ENCODE results near the gene KIF16B. TPM values are rescaled to one million over a fixed set of nuclear protein-coding genes. Genes with fewer than 3 reads are reported as not detected.

The KIF16B gene
- total RNA-seq, 1 experiment from 2014 or later, result 16.6 TPM

DNA sequence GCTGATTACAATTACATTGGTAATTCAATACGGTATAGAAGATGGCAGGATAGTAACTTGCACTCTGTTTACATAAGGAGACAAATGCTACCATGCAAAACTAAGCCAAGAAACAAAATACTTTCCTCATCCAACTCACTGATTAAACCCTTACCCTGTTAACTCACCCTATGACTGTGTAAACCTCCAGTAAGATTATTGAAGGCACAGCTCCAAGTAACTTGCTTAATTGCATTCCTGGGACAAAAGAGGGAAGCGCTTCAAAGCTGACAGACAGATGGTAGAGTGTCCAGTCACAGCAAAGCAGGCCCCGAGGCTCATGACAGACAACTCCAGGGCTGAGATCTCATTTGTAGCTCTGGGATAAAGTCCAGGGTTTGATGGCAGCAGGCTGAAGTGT, 6.9 kb upstream of the KIF16B start:
- ATAC-seq, result no peak
- no peak for DNase-seq (ENCODE audit: low read depth, low spot score)
- POLR2A ChIA-PET, result no interaction called here

DNA sequence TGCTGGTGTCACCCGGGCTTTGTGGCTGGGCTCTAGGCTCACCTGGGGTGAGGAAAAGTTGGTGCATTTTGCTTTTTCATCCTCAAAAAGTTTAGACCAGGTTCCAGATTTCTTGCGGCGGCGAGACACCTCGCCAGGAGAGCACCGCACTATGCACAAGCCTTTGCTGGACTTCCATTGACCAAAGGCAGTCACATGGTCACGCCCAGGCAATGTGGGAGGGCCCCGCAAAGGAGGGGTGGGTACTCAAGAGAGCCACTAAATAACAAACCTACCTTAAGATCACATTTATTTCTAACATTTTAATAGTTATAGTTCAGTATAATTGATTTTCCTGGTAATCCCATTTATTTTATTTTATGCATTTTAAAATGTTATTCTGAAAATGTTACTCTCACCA, 3.0 kb upstream of the KIF16B start:
- BruUV-seq (replicated peaks), result no TSS peak
- Histone ChIP-seq H3K4me1 (ENCODE audit: control insufficient read depth, insufficient read depth, low read length) (peaks cover 12% of the 10 kb centered on the region), H3K27me3 (ENCODE audit: control insufficient read depth, insufficient read depth, low read length) (no peaks in the 10 kb centered on the region), H3K9me3 (ENCODE audit: control insufficient read depth, insufficient read depth, low read depth, low read length) (no peaks in the 10 kb centered on the region), H3K36me3 (ENCODE audit: control insufficient read depth, insufficient read depth, low read length) (peaks cover 6% of the 10 kb centered on the region; the same call in 1 of the 2 replicates), H3K27ac (ENCODE audit: low read length) (no peak overlapping the region; the same call in 1 of the 2 replicates), H3K4me3 (ENCODE audit: low read depth in 2 of 2, low read length in 2 of 2) (peak overlapping the region; percentile 81 to 95)
- DNase-seq (ENCODE audit: low read depth, low spot score), result no peak
- intact Hi-C loops (cut with micrococcal nuclease; ENCODE audit: unreplicated experiment) (no loop called here), in situ Hi-C loops (cut with HindIII; ENCODE audit: low pct_unique_long_range_greater_than_20kb, low sequenced_read_pairs) (no loop called here)
- POLR2A ChIA-PET, result no interaction called here
- CTCF ChIA-PET, result no interaction called here
- peak; percentile 56; the same call in 1 of the 2 replicates for ATAC-seq
- TF ChIP-seq POLR2AphosphoS5 (IDR thresholded peaks at IDR 0.05; ENCODE audit: low read depth, low read length) (no peak), TCF7L2 (IDR thresholded peaks at IDR 0.05; ENCODE audit: low read depth, low read length) (no peak), SIN3A (IDR thresholded peaks at IDR 0.05; ENCODE audit: borderline replicate concordance, insufficient read depth, low read depth, low read length) (no peak)
- TF ChIP-seq, protein P1, sequence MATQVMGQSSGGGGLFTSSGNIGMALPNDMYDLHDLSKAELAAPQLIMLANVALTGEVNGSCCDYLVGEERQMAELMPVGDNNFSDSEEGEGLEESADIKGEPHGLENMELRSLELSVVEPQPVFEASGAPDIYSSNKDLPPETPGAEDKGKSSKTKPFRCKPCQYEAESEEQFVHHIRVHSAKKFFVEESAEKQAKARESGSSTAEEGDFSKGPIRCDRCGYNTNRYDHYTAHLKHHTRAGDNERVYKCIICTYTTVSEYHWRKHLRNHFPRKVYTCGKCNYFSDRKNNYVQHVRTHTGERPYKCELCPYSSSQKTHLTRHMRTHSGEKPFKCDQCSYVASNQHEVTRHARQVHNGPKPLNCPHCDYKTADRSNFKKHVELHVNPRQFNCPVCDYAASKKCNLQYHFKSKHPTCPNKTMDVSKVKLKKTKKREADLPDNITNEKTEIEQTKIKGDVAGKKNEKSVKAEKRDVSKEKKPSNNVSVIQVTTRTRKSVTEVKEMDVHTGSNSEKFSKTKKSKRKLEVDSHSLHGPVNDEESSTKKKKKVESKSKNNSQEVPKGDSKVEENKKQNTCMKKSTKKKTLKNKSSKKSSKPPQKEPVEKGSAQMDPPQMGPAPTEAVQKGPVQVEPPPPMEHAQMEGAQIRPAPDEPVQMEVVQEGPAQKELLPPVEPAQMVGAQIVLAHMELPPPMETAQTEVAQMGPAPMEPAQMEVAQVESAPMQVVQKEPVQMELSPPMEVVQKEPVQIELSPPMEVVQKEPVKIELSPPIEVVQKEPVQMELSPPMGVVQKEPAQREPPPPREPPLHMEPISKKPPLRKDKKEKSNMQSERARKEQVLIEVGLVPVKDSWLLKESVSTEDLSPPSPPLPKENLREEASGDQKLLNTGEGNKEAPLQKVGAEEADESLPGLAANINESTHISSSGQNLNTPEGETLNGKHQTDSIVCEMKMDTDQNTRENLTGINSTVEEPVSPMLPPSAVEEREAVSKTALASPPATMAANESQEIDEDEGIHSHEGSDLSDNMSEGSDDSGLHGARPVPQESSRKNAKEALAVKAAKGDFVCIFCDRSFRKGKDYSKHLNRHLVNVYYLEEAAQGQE (IDR thresholded peaks at IDR 0.05; ENCODE audit: insufficient read depth in 1 of 2, low read depth in 2 of 2, low read length in 1 of 2), result no peak
- TF ChIP-seq, protein P2, sequence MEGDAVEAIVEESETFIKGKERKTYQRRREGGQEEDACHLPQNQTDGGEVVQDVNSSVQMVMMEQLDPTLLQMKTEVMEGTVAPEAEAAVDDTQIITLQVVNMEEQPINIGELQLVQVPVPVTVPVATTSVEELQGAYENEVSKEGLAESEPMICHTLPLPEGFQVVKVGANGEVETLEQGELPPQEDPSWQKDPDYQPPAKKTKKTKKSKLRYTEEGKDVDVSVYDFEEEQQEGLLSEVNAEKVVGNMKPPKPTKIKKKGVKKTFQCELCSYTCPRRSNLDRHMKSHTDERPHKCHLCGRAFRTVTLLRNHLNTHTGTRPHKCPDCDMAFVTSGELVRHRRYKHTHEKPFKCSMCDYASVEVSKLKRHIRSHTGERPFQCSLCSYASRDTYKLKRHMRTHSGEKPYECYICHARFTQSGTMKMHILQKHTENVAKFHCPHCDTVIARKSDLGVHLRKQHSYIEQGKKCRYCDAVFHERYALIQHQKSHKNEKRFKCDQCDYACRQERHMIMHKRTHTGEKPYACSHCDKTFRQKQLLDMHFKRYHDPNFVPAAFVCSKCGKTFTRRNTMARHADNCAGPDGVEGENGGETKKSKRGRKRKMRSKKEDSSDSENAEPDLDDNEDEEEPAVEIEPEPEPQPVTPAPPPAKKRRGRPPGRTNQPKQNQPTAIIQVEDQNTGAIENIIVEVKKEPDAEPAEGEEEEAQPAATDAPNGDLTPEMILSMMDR (IDR thresholded peaks at IDR 0.05), result no peak

More for the DNA sequence above, 6.9 kb upstream of the KIF16B start:
- no TSS peak for BruUV-seq (replicated peaks)
- no peak overlapping the region for H3K27ac ChIP-seq (ENCODE audit: low read length)
- CTCF ChIA-PET, result no interaction called here
- TF ChIP-seq, protein P2 (IDR thresholded peaks at IDR 0.05), result no peak
- TF ChIP-seq, protein P1 (IDR thresholded peaks at IDR 0.05; ENCODE audit: insufficient read depth in 1 of 2, low read depth in 2 of 2, low read length in 1 of 2), result no peak
- no peak for TF ChIP-seq TCF7L2 (IDR thresholded peaks at IDR 0.05; ENCODE audit: low read depth, low read length)
- TF ChIP-seq SIN3A (IDR thresholded peaks at IDR 0.05; ENCODE audit: borderline replicate concordance, insufficient read depth, low read depth, low read length), result no peak
- TF ChIP-seq POLR2AphosphoS5 (IDR thresholded peaks at IDR 0.05; ENCODE audit: low read depth, low read length), result no peak
- no peaks in the 10 kb centered on the region for H3K36me3 ChIP-seq (ENCODE audit: control insufficient read depth, insufficient read depth, low read length)
- H3K4me1 ChIP-seq (ENCODE audit: control insufficient read depth, insufficient read depth, low read length), result no peaks in the 10 kb centered on the region; the same call in 1 of the 2 replicates
- H3K27me3 ChIP-seq (ENCODE audit: control insufficient read depth, insufficient read depth, low read length), result peaks cover 5% of the 10 kb centered on the region; the same call in 1 of the 2 replicates
- no peak overlapping the region for H3K4me3 ChIP-seq (ENCODE audit: low read depth in 2 of 2, low read length in 2 of 2)
- intact Hi-C loops (cut with micrococcal nuclease; ENCODE audit: unreplicated experiment) (no loop called here), in situ Hi-C loops (cut with HindIII; ENCODE audit: low pct_unique_long_range_greater_than_20kb, low sequenced_read_pairs) (no loop called here)
- H3K9me3 ChIP-seq (ENCODE audit: control insufficient read depth, insufficient read depth, low read depth, low read length), result no peaks in the 10 kb centered on the region
